ENCODE results near the gene C10orf90.
A peak's percentile ranks its signal among the peaks of the same experiment; 100 is the strongest.
"Not testable (repeated sequence)": the region's sequence is repeated elsewhere in the genome, so short reads cannot be mapped to it uniquely, and the experiment has no call there.

C10orf90 gene

GRCh38 chr10:126387931-126388911, 282.3 kb downstream of the C10orf90 start, which contains the start of gene ADAM12:
ADAM12 (minus strand) TSS chr10:126388477; CDS start chr10:126388145, 332 bp downstream.
- Histone ChIP-seq H3K27me3 (ENCODE audit: control insufficient read depth, insufficient read depth, low read length) (peaks cover 48% of the 10 kb centered on the region), H3K4me1 (ENCODE audit: control insufficient read depth, insufficient read depth, low read length) (peaks cover 6% of the 10 kb centered on the region; the same call in 1 of the 2 replicates), H3K36me3 (ENCODE audit: control insufficient read depth, insufficient read depth, low read length) (no peaks in the 10 kb centered on the region), H3K9me3 (ENCODE audit: control insufficient read depth, insufficient read depth, low read depth, low read length) (no peaks in the 10 kb centered on the region), H3K9ac (ENCODE audit: low read length) (peak within 1 kb of the TSS; percentile 36), H3K4me3 (ENCODE audit: low read depth, low read length) (peak within 1 kb of the TSS; percentile 77), H3K27ac (ENCODE audit: low read depth, low read length) (no peak within 1 kb of the TSS)

DNA sequence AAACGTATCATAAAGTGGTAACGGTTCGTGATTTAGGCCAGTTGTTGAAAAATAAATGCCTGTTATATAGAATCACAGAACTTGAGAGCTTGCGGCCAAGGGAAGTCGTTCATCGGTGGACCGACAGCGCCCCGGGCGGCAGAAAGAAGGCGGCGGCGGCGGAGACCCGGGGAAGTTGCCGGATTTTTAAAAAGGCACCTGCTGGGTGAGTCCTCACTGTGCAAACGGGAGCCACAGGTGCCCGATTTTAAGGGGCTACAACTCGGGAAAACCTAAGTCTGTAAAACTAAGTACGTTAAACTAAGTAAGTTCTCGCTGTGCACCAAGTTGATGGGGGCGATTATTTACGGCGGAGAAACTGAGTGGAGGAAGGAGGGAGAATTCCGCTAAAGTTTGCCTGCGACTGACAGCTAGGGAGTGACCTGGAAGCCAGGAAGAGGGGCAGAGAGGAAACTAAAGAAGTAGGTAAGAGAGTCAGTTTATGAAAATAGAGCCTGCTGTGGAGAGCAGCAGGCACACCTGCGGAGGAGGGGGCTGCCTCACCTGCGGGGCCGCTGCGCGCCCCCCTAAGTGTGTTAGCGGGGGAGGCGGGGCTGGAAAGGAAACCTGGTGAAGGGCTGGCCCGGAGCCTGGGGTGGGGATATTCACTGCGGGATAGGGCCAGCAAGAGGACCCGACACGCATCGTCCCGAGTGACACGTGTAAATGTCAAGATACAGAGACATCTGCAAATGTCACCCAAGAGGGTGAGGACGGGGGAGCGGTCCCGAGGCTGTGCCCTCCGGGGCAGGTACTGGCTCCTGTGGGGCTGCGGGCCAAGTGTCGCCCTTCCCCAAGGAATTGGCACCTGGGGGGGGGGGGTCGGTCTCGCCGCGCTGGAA, 283.2 kb downstream of the C10orf90 start:
- Histone ChIP-seq H3K27me3 (ENCODE audit: control insufficient read depth, insufficient read depth, low read length) (peaks cover 48% of the 10 kb centered on the region), H3K27ac (ENCODE audit: low read depth, low read length) (no peak overlapping the region), H3K4me1 (ENCODE audit: control insufficient read depth, insufficient read depth, low read length) (peaks cover 6% of the 10 kb centered on the region; the same call in 1 of the 2 replicates), H3K36me3 (ENCODE audit: control insufficient read depth, insufficient read depth, low read length) (no peaks in the 10 kb centered on the region), H3K9ac (ENCODE audit: low read length) (no peak overlapping the region), H3K4me3 (ENCODE audit: low read depth, low read length) (peak overlapping the region; percentile 77), H3K9me3 (ENCODE audit: control insufficient read depth, insufficient read depth, low read depth, low read length) (no peaks in the 10 kb centered on the region)

GRCh38 chr10:126384269-126384873, 286.1 kb downstream of the C10orf90 start:
- no peaks in the 10 kb centered on the region for H3K36me3 ChIP-seq (ENCODE audit: control insufficient read depth, insufficient read depth, low read length)
- H3K9me3 ChIP-seq (ENCODE audit: control insufficient read depth, insufficient read depth, low read depth, low read length), result no peaks in the 10 kb centered on the region
- H3K27me3 ChIP-seq (ENCODE audit: control insufficient read depth, insufficient read depth, low read length), result peaks cover 35% of the 10 kb centered on the region
- no peak overlapping the region for H3K27ac ChIP-seq (ENCODE audit: low read depth, low read length)
- H3K4me1 ChIP-seq (ENCODE audit: control insufficient read depth, insufficient read depth, low read length), result peaks cover 6% of the 10 kb centered on the region; the same call in 1 of the 2 replicates
- no peak overlapping the region for H3K4me3 ChIP-seq (ENCODE audit: low read depth, low read length)
- H3K9ac ChIP-seq (ENCODE audit: low read length), result no peak overlapping the region

GRCh38 chr10:126380352-126381076, 290.0 kb downstream of the C10orf90 start:
- no peak overlapping the region for H3K9ac ChIP-seq (ENCODE audit: low read length)
- H3K9me3 ChIP-seq (ENCODE audit: control insufficient read depth, insufficient read depth, low read depth, low read length), result peaks cover 8% of the 10 kb centered on the region; the same call in 1 of the 2 replicates
- H3K4me3 ChIP-seq (ENCODE audit: low read depth, low read length), result no peak overlapping the region
- no peaks in the 10 kb centered on the region for H3K36me3 ChIP-seq (ENCODE audit: control insufficient read depth, insufficient read depth, low read length)
- H3K27ac ChIP-seq (ENCODE audit: low read depth, low read length), result no peak overlapping the region
- H3K4me1 ChIP-seq (ENCODE audit: control insufficient read depth, insufficient read depth, low read length), result no peaks in the 10 kb centered on the region
- H3K27me3 ChIP-seq (ENCODE audit: control insufficient read depth, insufficient read depth, low read length), result no peaks in the 10 kb centered on the region

GRCh38 chr10:126379166-126379565, 291.3 kb downstream of the C10orf90 start:
- not testable (repeated sequence) for H3K4me3 ChIP-seq (ENCODE audit: low read depth, low read length); H3K36me3 ChIP-seq (ENCODE audit: control insufficient read depth, insufficient read depth, low read length); H3K9ac ChIP-seq (ENCODE audit: low read length); H3K4me1 ChIP-seq (ENCODE audit: control insufficient read depth, insufficient read depth, low read length); H3K27ac ChIP-seq (ENCODE audit: low read depth, low read length); H3K27me3 ChIP-seq (ENCODE audit: control insufficient read depth, insufficient read depth, low read length)
- H3K9me3 ChIP-seq (ENCODE audit: control insufficient read depth, insufficient read depth, low read depth, low read length), result peaks cover 11% of the 10 kb centered on the region; the same call in 1 of the 2 replicates

GRCh38 chr10:126376956-126377355, 293.5 kb downstream of the C10orf90 start:
- no peak overlapping the region for H3K9ac ChIP-seq (ENCODE audit: low read length)
- no peaks in the 10 kb centered on the region for H3K36me3 ChIP-seq (ENCODE audit: control insufficient read depth, insufficient read depth, low read length)
- peaks cover 11% of the 10 kb centered on the region; the same call in 1 of the 2 replicates for H3K9me3 ChIP-seq (ENCODE audit: control insufficient read depth, insufficient read depth, low read depth, low read length)
- H3K27ac ChIP-seq (ENCODE audit: low read depth, low read length), result no peak overlapping the region
- H3K27me3 ChIP-seq (ENCODE audit: control insufficient read depth, insufficient read depth, low read length), result no peaks in the 10 kb centered on the region
- no peak overlapping the region for H3K4me3 ChIP-seq (ENCODE audit: low read depth, low read length)
- H3K4me1 ChIP-seq (ENCODE audit: control insufficient read depth, insufficient read depth, low read length), result no peaks in the 10 kb centered on the region; the same call in 1 of the 2 replicates

DNA sequence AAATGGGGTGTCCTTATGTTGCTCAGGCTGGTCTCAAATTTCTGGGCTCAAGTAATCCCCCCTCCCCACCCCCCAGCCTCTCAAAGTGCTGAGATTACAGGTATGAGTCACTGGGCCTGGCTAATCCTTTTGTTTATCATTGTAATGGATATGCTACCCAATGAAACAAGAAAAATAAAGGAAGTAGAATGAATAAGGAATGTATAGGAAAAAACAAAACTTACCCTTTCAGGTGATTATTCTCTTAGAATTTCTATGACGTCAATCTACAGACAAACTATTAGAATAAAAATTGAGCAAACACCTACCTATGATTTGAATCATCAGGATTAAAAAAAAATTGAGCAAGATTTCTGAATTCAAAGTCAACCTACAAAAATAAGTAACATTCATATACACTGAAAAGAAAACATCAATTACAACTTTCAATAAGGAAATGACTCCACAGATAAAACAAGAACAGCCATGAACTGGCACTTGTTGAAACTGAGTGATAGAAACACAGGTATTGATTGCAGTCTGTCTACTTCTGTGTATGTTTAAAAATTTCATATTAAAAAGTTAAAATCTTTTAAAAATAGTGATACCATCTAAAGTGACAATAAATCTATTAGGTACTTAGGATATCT, 294.5 kb downstream of the C10orf90 start:
- H3K4me1 ChIP-seq (ENCODE audit: control insufficient read depth, insufficient read depth, low read length), result no peaks in the 10 kb centered on the region; the same call in 1 of the 2 replicates
- H3K27ac ChIP-seq (ENCODE audit: low read depth, low read length), result no peak overlapping the region
- H3K27me3 ChIP-seq (ENCODE audit: control insufficient read depth, insufficient read depth, low read length), result no peaks in the 10 kb centered on the region
- peaks cover 11% of the 10 kb centered on the region; the same call in 1 of the 2 replicates for H3K9me3 ChIP-seq (ENCODE audit: control insufficient read depth, insufficient read depth, low read depth, low read length)
- no peak overlapping the region for H3K9ac ChIP-seq (ENCODE audit: low read length)
- H3K4me3 ChIP-seq (ENCODE audit: low read depth, low read length), result no peak overlapping the region
- H3K36me3 ChIP-seq (ENCODE audit: control insufficient read depth, insufficient read depth, low read length), result no peaks in the 10 kb centered on the region

DNA sequence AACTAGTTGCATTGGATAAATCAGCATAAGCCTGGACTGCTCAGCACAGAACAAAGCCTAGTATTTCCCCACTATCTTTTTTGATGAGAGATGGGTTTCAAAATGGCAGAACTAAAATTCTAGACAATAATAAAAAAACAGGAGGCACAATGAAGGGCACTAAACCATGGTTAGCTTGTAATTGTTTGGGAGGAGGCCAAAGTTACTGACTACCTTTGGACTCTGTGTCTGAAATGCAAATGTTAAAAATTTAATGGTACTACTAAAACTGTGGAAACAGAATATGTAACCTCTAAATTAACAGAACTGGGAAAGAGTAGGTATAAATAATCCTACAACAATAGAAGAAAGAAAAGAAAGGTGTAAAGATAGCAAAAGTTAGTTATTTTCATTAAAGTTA, 295.2 kb downstream of the C10orf90 start:
- Histone ChIP-seq H3K4me1 (ENCODE audit: control insufficient read depth, insufficient read depth, low read length) (no peaks in the 10 kb centered on the region; the same call in 1 of the 2 replicates), H3K4me3 (ENCODE audit: low read depth, low read length) (no peak overlapping the region), H3K9ac (ENCODE audit: low read length) (no peak overlapping the region), H3K36me3 (ENCODE audit: control insufficient read depth, insufficient read depth, low read length) (no peaks in the 10 kb centered on the region), H3K27me3 (ENCODE audit: control insufficient read depth, insufficient read depth, low read length) (no peaks in the 10 kb centered on the region), H3K27ac (ENCODE audit: low read depth, low read length) (no peak overlapping the region), H3K9me3 (ENCODE audit: control insufficient read depth, insufficient read depth, low read depth, low read length) (peaks cover 11% of the 10 kb centered on the region; the same call in 1 of the 2 replicates)

Measured in HUES6 (cell line).